HepG2 (cell line): Measurements from ENCODE around the gene USP7. TPM values are rescaled to one million over a fixed set of nuclear protein-coding genes. Genes with fewer than 3 reads are reported as not detected.

Source experiments
- ATAC-seq: fragments of 200-7000 bp; cut with Tn5 transposase; 3 replicates; pipeline ENCODE4 v1.9.1; 2020; ENCODE audit warnings: mild to moderate bottlenecking, moderate library complexity
- BruUV-seq: library from RNA; stranded (reverse); fragments of 400-500 nt; replicated peaks from 2 replicates; lab custom pipeline; 2021; lab: Mats Ljungman, UMichigan
- CTCF ChIA-PET: fragments of 300-600 bp; formaldehyde crosslinking; extraction: SDS; loops from one replicate; lab custom pipeline; 2021; ENCODE audit warnings: low total read pairs, inconsistent platforms, low intra/inter-chr PET ratio; lab: Yijun Ruan, JAX
- POLR2A ChIA-PET: fragments of 350-600 bp; sonication (Branson Sonifier 250); formaldehyde crosslinking; loops from one replicate; lab custom pipeline; 2020; ENCODE audit warnings: antibody characterized with exemption, inconsistent platforms; lab: Yijun Ruan, JAX
- DNase-seq: peaks from one replicate; pipeline ENCODE4 v3.0.0-alpha.2; 2015; ENCODE audit warnings: low spot score
- FAIRE-seq: peaks from 3 replicates; lab custom pipeline; 2011; peaks lifted over from hg19 to GRCh38; lab: Jason Lieb, UNC
- H2AFZ ChIP-seq: one replicate; pipeline ENCODE4 v1.6.1; 2011; ENCODE audit warnings: low read length, inconsistent platforms
- H3K27ac ChIP-seq: fragments of 300-600 bp; 3 replicates; pipeline ENCODE4 v1.8.0; 2011; ENCODE audit warnings: mixed run types, mild to moderate bottlenecking, mixed read lengths, low read length, inconsistent platforms; ENCODE audit not compliant: insufficient read depth; ENCODE audit errors: extremely low read length
- H3K27me3 ChIP-seq, 2 experiments: fragments of 200-600 bp in 1 of 2; 2 replicates in 1 of 2; 3 replicates in 1 of 2; pipeline versions ENCODE4 v1.6.0 to v1.8.0; 2011; ENCODE audit warnings: low read length in 2 of 2, mild to moderate bottlenecking in 2 of 2, moderate library complexity in 2 of 2, inconsistent platforms in 1 of 2; ENCODE audit not compliant: insufficient read depth in 2 of 2, control insufficient read depth in 1 of 2
- H3K36me3 ChIP-seq, 2 experiments: fragments of 200-600 bp in 1 of 2; replicated peaks in 1 of 2; 2 replicates in 1 of 2; 3 replicates in 1 of 2; pipeline versions ENCODE4 v1.5.1 to v1.8.0; 2011; ENCODE audit warnings: low read length in 2 of 2, inconsistent platforms in 1 of 2; ENCODE audit not compliant: insufficient read depth in 2 of 2, control insufficient read depth in 1 of 2
- H3K4me1 ChIP-seq: 2 replicates; pipeline ENCODE4 v1.5.1; 2012; ENCODE audit warnings: low read length, inconsistent platforms; ENCODE audit not compliant: insufficient read depth
- H3K4me2 ChIP-seq: 2 replicates; pipeline ENCODE4 v1.6.0; 2011; ENCODE audit warnings: low read depth, low read length, inconsistent platforms
- H3K4me3 ChIP-seq, 3 experiments: fragments of 200-600 bp in 1 of 3; sonication (generic), shearing (Covaris generic) in 1 of 3; replicated peaks in 1 of 3; 2 replicates each; pipeline ENCODE4 v1.5.1; 2011 to 2016; ENCODE audit warnings: low read length in 3 of 3, inconsistent platforms in 2 of 3, low read depth in 2 of 3, mild to moderate bottlenecking in 2 of 3, control low read depth in 1 of 3, mixed read lengths in 1 of 3; ENCODE audit not compliant: insufficient read depth in 1 of 3
- H3K79me2 ChIP-seq: one replicate; pipeline ENCODE4 v1.6.1; 2011; ENCODE audit warnings: low read length, inconsistent platforms; ENCODE audit not compliant: insufficient read depth
- H3K9ac ChIP-seq: 2 replicates; pipeline ENCODE4 v1.6.0; 2011; ENCODE audit warnings: mild to moderate bottlenecking, low read depth, low read length, inconsistent platforms; ENCODE audit not compliant: insufficient read depth
- H3K9me3 ChIP-seq: 2 replicates; pipeline ENCODE4 v1.5.1; 2012; ENCODE audit warnings: mild to moderate bottlenecking, low read length
- H4K20me1 ChIP-seq: 2 replicates; pipeline ENCODE4 v1.6.0; 2011; ENCODE audit warnings: inconsistent platforms, mild to moderate bottlenecking, low read length, moderate library complexity; ENCODE audit not compliant: insufficient read depth
- AGO2 ChIP-seq: fragments of 200-400 bp; formaldehyde crosslinking; optimal IDR thresholded peaks from 2 replicates; pipeline ENCODE3; 2017; ENCODE audit warnings: mild to moderate bottlenecking, low read depth, low read length, moderate library complexity
- CBX5 ChIP-seq: sonication (generic); formaldehyde crosslinking; IDR thresholded peaks from 2 replicates; pipeline ENCODE4 v1.4.0; 2020; ENCODE audit warnings: missing genetic modification reagents, borderline replicate concordance
- CENPX ChIP-seq: sonication (generic); formaldehyde crosslinking; IDR thresholded peaks from 2 replicates; pipeline ENCODE4 v1.9.0; 2021; ENCODE audit warnings: mild to moderate bottlenecking, missing genetic modification reagents, moderate library complexity
- DMTF1 ChIP-seq: sonication (generic); formaldehyde crosslinking; IDR thresholded peaks from 2 replicates; pipeline ENCODE4 v1.4.0; 2020; ENCODE audit warnings: mild to moderate bottlenecking, missing genetic modification reagents
- HNF1B ChIP-seq: sonication (generic); formaldehyde crosslinking; IDR thresholded peaks from 2 replicates; pipeline ENCODE4 v1.5.1; 2020; ENCODE audit warnings: mild to moderate bottlenecking, moderate library complexity, missing genetic modification reagents
- KDM6A ChIP-seq: IDR thresholded peaks from 2 replicates; pipeline ENCODE4 v1.6.1; 2016; ENCODE audit warnings: low read depth
- POLR2G ChIP-seq: fragments of 200-400 bp; formaldehyde crosslinking; IDR thresholded peaks from 2 replicates; pipeline ENCODE4 v1.6.1; 2018; ENCODE audit warnings: mild to moderate bottlenecking, low read depth, low read length, moderate library complexity
- RBM22 ChIP-seq: fragments of 200-400 bp; formaldehyde crosslinking; optimal IDR thresholded peaks from 2 replicates; pipeline ENCODE3; 2017; ENCODE audit warnings: mild to moderate bottlenecking, low read length, moderate library complexity
- RXRB ChIP-seq: IDR thresholded peaks from 2 replicates; pipeline ENCODE4 v1.6.1; 2016; ENCODE audit warnings: borderline replicate concordance, missing genetic modification reagents, missing compliant biosample characterization
- TOPORS ChIP-seq: sonication (generic); formaldehyde crosslinking; IDR thresholded peaks from 2 replicates; pipeline ENCODE4 v1.8.0; 2023; ENCODE audit warnings: mild to moderate bottlenecking, missing genetic modification reagents
- ZNF143 ChIP-seq: sonication (generic); formaldehyde crosslinking; IDR thresholded peaks from 2 replicates; pipeline ENCODE4 v1.4.0; 2020; ENCODE audit warnings: missing genetic modification reagents
- ZNF280B ChIP-seq: sonication (generic); formaldehyde crosslinking; IDR thresholded peaks from 2 replicates; pipeline ENCODE4 v1.5.0; 2020; ENCODE audit warnings: missing genetic modification reagents, mild to moderate bottlenecking, borderline replicate concordance
- ZNF30 ChIP-seq: sonication (generic); formaldehyde crosslinking; IDR thresholded peaks from 2 replicates; pipeline ENCODE4 v1.5.0; 2020; ENCODE audit warnings: mild to moderate bottlenecking, missing genetic modification reagents
- ZNF333 ChIP-seq: sonication (generic); formaldehyde crosslinking; IDR thresholded peaks from 2 replicates; pipeline ENCODE4 v1.4.0; 2020; ENCODE audit warnings: mild to moderate bottlenecking, missing genetic modification reagents, borderline replicate concordance
- WGBS: methylation state at CpG from one replicate; pipeline ENCODE4 v1.1.6; 2017; ENCODE audit warnings: low lambda C conversion rate; 5-methylcytosine and 5-hydroxymethylcytosine counted together
- in situ Hi-C: cut with HindIII; loops from 2 replicates; pipeline ENCODE4 v1.10.0; 2017; ENCODE audit warnings: low pct_unique_long_range_greater_than_20kb; ENCODE audit not compliant: extremely low pct_ligation_motif_present
- intact Hi-C: fragments of 100-400 bp; cut with micrococcal nuclease; formaldehyde crosslinking; loops from one replicate; pipeline ENCODE4 v1.10.0; 2022; ENCODE audit not compliant: unreplicated experiment
- polyA plus RNA-seq, 8 experiments: library from polyadenylated mRNA; depleted of rRNA in 3 of 8; stranded (reverse) in 7 of 8; unstranded in 1 of 8; fragments of >200 nt; fragmentation: Illumina TruSeq in 4 of 8; extraction: Trizol in 4 of 8; gene quantifications; 2 replicates each; pipeline versions ENCODE4 v1.2.1 to v1.2.3, GENCODE V29; 2011 to 2016; ENCODE audit warnings: low read depth in 4 of 8, missing spikeins in 1 of 8, mixed read lengths in 1 of 8; ENCODE audit not compliant: insufficient read depth in 1 of 8
- total RNA-seq, 5 experiments: library from RNA; depleted of rRNA; stranded (reverse); fragments of >200 nt; fragmentation: Illumina TruSeq; extraction: Trizol; gene quantifications; 2 replicates each; pipeline ENCODE4 v1.2.3, GENCODE V29; 2016; ENCODE audit warnings: low read depth in 1 of 5

USP7 gene
- total and polyA plus RNA-seq, 2 of the 13 experiments (the other 11 are each of a cell fraction or from before 2014, with no cell fraction given) = 52.5 to 173 TPM

GRCh38 chr16:8926827-8927226, 36.9 kb downstream of the USP7 start:
- H3K27me3 ChIP-seq = no peaks in the 10 kb centered on the region
- FAIRE-seq = no peak
- peaks cover 43 to 79% of the 10 kb centered on the region in 2 experiments for H3K36me3 ChIP-seq
- in situ Hi-C loops = no loop called here
- ChIA-PET CTCF (no interaction called here), POLR2A (no interaction called here)
- no peak overlapping the region for H3K27ac ChIP-seq
- no peak overlapping the region for H3K4me3 ChIP-seq
- peaks cover 80% of the 10 kb centered on the region for H4K20me1 ChIP-seq
- 97% methylated on average over 11 of the region's 11 CpGs for WGBS
- no peak overlapping the region for H2AFZ ChIP-seq
- intact Hi-C loops = no loop called here
- no peaks in the 10 kb centered on the region for H3K9me3 ChIP-seq
- TF ChIP-seq CBX5 (no peak), RBM22 (peak; percentile 66), AGO2 (peak; percentile 38), ZNF333 (CRISPR knock-in tag) (no peak), POLR2G (no peak)
- TF ChIP-seq, all 625 proteins: peak for 2
- no TSS peak for BruUV-seq
- H3K4me1 ChIP-seq = peaks cover 10% of the 10 kb centered on the region
- H3K79me2 ChIP-seq = peaks cover 91% of the 10 kb centered on the region
- H3K4me2 ChIP-seq = no peak overlapping the region
- DNase-seq = no peak
- no peak overlapping the region for H3K9ac ChIP-seq
- ATAC-seq = no peak

GRCh38 chr16:8925455-8925854, 38.3 kb downstream of the USP7 start:
- intact Hi-C loops = no loop called here
- Histone ChIP-seq H4K20me1 (peaks cover 66% of the 10 kb centered on the region), H3K9ac (no peak overlapping the region), H3K4me2 (no peak overlapping the region), H2AFZ (no peak overlapping the region), H3K27ac (no peak overlapping the region), H3K79me2 (peaks cover 82% of the 10 kb centered on the region), H3K9me3 (no peaks in the 10 kb centered on the region), H3K36me3 (peaks cover 54 to 93% of the 10 kb centered on the region in 2 experiments), H3K4me1 (peaks cover 10% of the 10 kb centered on the region), H3K27me3 (no peaks in the 10 kb centered on the region), H3K4me3 (no peak overlapping the region)
- in situ Hi-C loops = no loop called here
- DNase-seq = no peak
- no TSS peak for BruUV-seq
- 97% methylated on average over 7 of the region's 7 CpGs for WGBS
- FAIRE-seq = no peak
- no peak for ATAC-seq
- ChIA-PET POLR2A (no interaction called here), CTCF (no interaction called here)
- TF ChIP-seq ZNF280B (CRISPR knock-in tag) (no peak), DMTF1 (CRISPR knock-in tag) (no peak), ZNF143 (CRISPR knock-in tag) (no peak), RXRB (CRISPR knock-in tag) (no peak), HNF1B (CRISPR knock-in tag) (no peak), ZNF30 (CRISPR knock-in tag) (no peak), TOPORS (CRISPR knock-in tag) (no peak), KDM6A (CRISPR knock-in tag) (no peak), CENPX (CRISPR knock-in tag) (no peak)
